ENCODE results near the gene EIF3I. TPM values are rescaled to one million over a fixed set of nuclear protein-coding genes. Genes with fewer than 3 reads are reported as not detected.

EIF3I gene
- total and polyA plus RNA-seq, 5 donors from 2014 or later, result 123 to 216 (median 192) TPM

GRCh38 chr1:32192220-32192948, 29.8 kb upstream of the EIF3I start:
- Histone ChIP-seq H3K4me3 (ENCODE audit: low read depth, low read length) (no peak overlapping the region), H3K27ac (ENCODE audit: insufficient read depth, low read length, poor library complexity, severe bottlenecking) (no peak overlapping the region), H3K27me3 (ENCODE audit: control insufficient read depth, insufficient read depth, low read length) (no peaks in the 10 kb centered on the region), H3K4me1 (ENCODE audit: control insufficient read depth, insufficient read depth, low read length, poor library complexity, severe bottlenecking) (peaks cover 17% of the 10 kb centered on the region), H3K36me3 (ENCODE audit: control insufficient read depth, insufficient read depth, low read length) (peaks cover 82% of the 10 kb centered on the region), H3K9me3 (ENCODE audit: control insufficient read depth in 2 of 2, low read length in 2 of 2) (no peaks in the 10 kb centered on the region)
- Mint-ChIP-seq H3K27ac (peak overlapping the region in 1 of 3 donors; percentile 60), H3K4me3 (no peak overlapping the region), H3K4me1 (peaks cover 6 to 38% (median 24%) of the 10 kb centered on the region in 4 donors), H3K27me3 (no peaks in the 10 kb centered on the region), H3K9me3 (no peaks in the 10 kb centered on the region), H3K36me3 (peaks cover 59% of the 10 kb centered on the region)
- ATAC-seq (ENCODE audit: low read depth in 2 of 2) (no peak), DNase-seq (no peak)

- Histone ChIP-seq H3K27ac (ENCODE audit: insufficient read depth, low read length, poor library complexity, severe bottlenecking) (no peak overlapping the region), H3K4me3 (ENCODE audit: low read depth, low read length) (no peak overlapping the region), H3K27me3 (ENCODE audit: control insufficient read depth, insufficient read depth, low read length) (no peaks in the 10 kb centered on the region), H3K4me1 (ENCODE audit: control insufficient read depth, insufficient read depth, low read length, poor library complexity, severe bottlenecking) (peaks cover 22% of the 10 kb centered on the region), H3K9me3 (ENCODE audit: control insufficient read depth in 2 of 2, low read length in 2 of 2) (no peaks in the 10 kb centered on the region), H3K36me3 (ENCODE audit: control insufficient read depth, insufficient read depth, low read length) (peaks cover 58% of the 10 kb centered on the region)
- ATAC-seq (ENCODE audit: low read depth in 2 of 2) (no peak), DNase-seq (no peak)
- H3K9me3 Mint-ChIP-seq, result no peaks in the 10 kb centered on the region
- H3K4me1 Mint-ChIP-seq, result peaks cover 6 to 48% (median 31%) of the 10 kb centered on the region in 4 donors
- H3K4me3 Mint-ChIP-seq, result no peak overlapping the region
- peak overlapping the region in 1 of 3 donors; percentile 82 for H3K27ac Mint-ChIP-seq
- H3K27me3 Mint-ChIP-seq, result no peaks in the 10 kb centered on the region
- H3K36me3 Mint-ChIP-seq, result peaks cover 39% of the 10 kb centered on the region
Measured at GRCh38 chr1:32194984-32195383, 27.2 kb upstream of the EIF3I start.

- Mint-ChIP-seq H3K27ac (peak overlapping the region in 2 of 3 donors; percentile 74 to 82), H3K4me1 (peaks cover 6 to 54% (median 35%) of the 10 kb centered on the region in 4 donors), H3K9me3 (no peaks in the 10 kb centered on the region), H3K27me3 (no peaks in the 10 kb centered on the region), H3K36me3 (peaks cover 36% of the 10 kb centered on the region), H3K4me3 (peak overlapping the region in 2 of 4 donors; percentile 52 to 77)
- H3K36me3 ChIP-seq (ENCODE audit: control insufficient read depth, insufficient read depth, low read length), result peaks cover 53% of the 10 kb centered on the region
- DNase-seq (no peak), ATAC-seq (ENCODE audit: low read depth in 2 of 2) (no peak)
- no peak overlapping the region for H3K27ac ChIP-seq (ENCODE audit: insufficient read depth, low read length, poor library complexity, severe bottlenecking)
- no peaks in the 10 kb centered on the region for H3K9me3 ChIP-seq (ENCODE audit: control insufficient read depth in 2 of 2, low read length in 2 of 2)
- no peaks in the 10 kb centered on the region for H3K27me3 ChIP-seq (ENCODE audit: control insufficient read depth, insufficient read depth, low read length)
- H3K4me3 ChIP-seq (ENCODE audit: low read depth, low read length), result no peak overlapping the region
- peaks cover 27% of the 10 kb centered on the region for H3K4me1 ChIP-seq (ENCODE audit: control insufficient read depth, insufficient read depth, low read length, poor library complexity, severe bottlenecking)
Measured at GRCh38 chr1:32195531-32195930, 26.7 kb upstream of the EIF3I start.

- H3K9me3 ChIP-seq (ENCODE audit: control insufficient read depth in 2 of 2, low read length in 2 of 2), result no peaks in the 10 kb centered on the region
- no peak for ATAC-seq (ENCODE audit: low read depth in 2 of 2)
- H3K4me3 ChIP-seq (ENCODE audit: low read depth, low read length), result peak overlapping the region; percentile 41
- no peaks in the 10 kb centered on the region for H3K9me3 Mint-ChIP-seq
- peaks cover 6 to 54% (median 35%) of the 10 kb centered on the region in 4 donors for H3K4me1 Mint-ChIP-seq
- H3K4me1 ChIP-seq (ENCODE audit: control insufficient read depth, insufficient read depth, low read length, poor library complexity, severe bottlenecking), result peaks cover 34% of the 10 kb centered on the region
- H3K36me3 ChIP-seq (ENCODE audit: control insufficient read depth, insufficient read depth, low read length), result peaks cover 47% of the 10 kb centered on the region
- H3K27ac ChIP-seq (ENCODE audit: insufficient read depth, low read length, poor library complexity, severe bottlenecking), result peak overlapping the region; percentile 5
- peak in 2 of 3 donors; percentile 11 to 54 for DNase-seq
- H3K27me3 ChIP-seq (ENCODE audit: control insufficient read depth, insufficient read depth, low read length), result no peaks in the 10 kb centered on the region
- peak overlapping the region; percentile 20 to 83 (median 82) for H3K27ac Mint-ChIP-seq
- no peaks in the 10 kb centered on the region for H3K27me3 Mint-ChIP-seq
- H3K36me3 Mint-ChIP-seq, result peaks cover 33% of the 10 kb centered on the region
- H3K4me3 Mint-ChIP-seq, result peak overlapping the region; percentile 30 to 83 (median 75)
Measured at GRCh38 chr1:32195972-32196823, 26.0 kb upstream of the EIF3I start.

DNA sequence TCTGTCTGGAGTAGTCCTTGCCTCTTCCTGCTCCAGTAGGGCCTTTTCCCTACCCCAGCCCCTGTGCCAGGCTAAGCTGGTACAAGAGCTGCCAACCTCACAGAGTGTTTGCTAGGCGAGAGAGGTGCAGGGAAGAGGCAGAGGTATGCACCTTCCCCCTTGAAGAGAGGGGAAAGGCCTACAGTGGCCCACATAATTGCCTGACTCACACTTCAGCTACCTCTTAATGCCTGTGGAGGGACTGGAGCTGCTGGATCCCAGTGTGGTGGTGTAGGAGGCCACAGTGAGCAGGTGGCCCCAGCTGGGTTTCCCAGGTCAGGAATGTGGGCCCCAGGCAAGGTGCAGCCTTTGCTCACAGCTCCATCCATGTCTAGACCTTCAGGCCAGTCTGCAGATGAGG, 25.1 kb upstream of the EIF3I start:
- H3K36me3 Mint-ChIP-seq, result peaks cover 25% of the 10 kb centered on the region

GRCh38 chr1:32197837-32198236, 24.4 kb upstream of the EIF3I start:
- peaks cover 30% of the 10 kb centered on the region for H3K36me3 ChIP-seq (ENCODE audit: control insufficient read depth, insufficient read depth, low read length)
- H3K4me1 Mint-ChIP-seq, result peaks cover 6 to 66% (median 45%) of the 10 kb centered on the region in 4 donors
- H3K4me1 ChIP-seq (ENCODE audit: control insufficient read depth, insufficient read depth, low read length, poor library complexity, severe bottlenecking), result peaks cover 48% of the 10 kb centered on the region
- H3K27ac Mint-ChIP-seq, result peak overlapping the region; percentile 62 to 89 (median 82)
- no peaks in the 10 kb centered on the region for H3K27me3 ChIP-seq (ENCODE audit: control insufficient read depth, insufficient read depth, low read length)
- no peaks in the 10 kb centered on the region for H3K9me3 ChIP-seq (ENCODE audit: control insufficient read depth in 2 of 2, low read length in 2 of 2)
- H3K4me3 ChIP-seq (ENCODE audit: low read depth, low read length), result no peak overlapping the region
- H3K36me3 Mint-ChIP-seq, result peaks cover 20% of the 10 kb centered on the region
- H3K4me3 Mint-ChIP-seq, result peak overlapping the region in 1 of 4 donors; percentile 52
- ATAC-seq (ENCODE audit: low read depth in 2 of 2), result no peak
- no peak for DNase-seq
- H3K27me3 Mint-ChIP-seq, result no peaks in the 10 kb centered on the region
- peak overlapping the region; percentile 29 for H3K27ac ChIP-seq (ENCODE audit: insufficient read depth, low read length, poor library complexity, severe bottlenecking)
- no peaks in the 10 kb centered on the region for H3K9me3 Mint-ChIP-seq

More for the DNA sequence above, 25.1 kb upstream of the EIF3I start:
- Mint-ChIP-seq H3K4me1 (peaks cover 6 to 60% (median 39%) of the 10 kb centered on the region in 4 donors), H3K4me3 (peak overlapping the region in 3 of 4 donors; percentile 5 to 77 (median 62)), H3K27me3 (no peaks in the 10 kb centered on the region), H3K9me3 (no peaks in the 10 kb centered on the region), H3K27ac (peak overlapping the region; percentile 82 to 89 (median 83))
- H3K27ac ChIP-seq (ENCODE audit: insufficient read depth, low read length, poor library complexity, severe bottlenecking), result no peak overlapping the region
- H3K36me3 ChIP-seq (ENCODE audit: control insufficient read depth, insufficient read depth, low read length), result peaks cover 38% of the 10 kb centered on the region
- no peaks in the 10 kb centered on the region for H3K27me3 ChIP-seq (ENCODE audit: control insufficient read depth, insufficient read depth, low read length)
- no peaks in the 10 kb centered on the region for H3K9me3 ChIP-seq (ENCODE audit: control insufficient read depth in 2 of 2, low read length in 2 of 2)
- ATAC-seq (ENCODE audit: low read depth in 2 of 2) (no peak), DNase-seq (no peak)
- peaks cover 43% of the 10 kb centered on the region for H3K4me1 ChIP-seq (ENCODE audit: control insufficient read depth, insufficient read depth, low read length, poor library complexity, severe bottlenecking)
- no peak overlapping the region for H3K4me3 ChIP-seq (ENCODE audit: low read depth, low read length)

GRCh38 chr1:32198237-32199042, 23.8 kb upstream of the EIF3I start:
- no peak overlapping the region for H3K4me3 ChIP-seq (ENCODE audit: low read depth, low read length)
- H3K9me3 ChIP-seq (ENCODE audit: control insufficient read depth in 2 of 2, low read length in 2 of 2), result no peaks in the 10 kb centered on the region
- H3K4me1 ChIP-seq (ENCODE audit: control insufficient read depth, insufficient read depth, low read length, poor library complexity, severe bottlenecking), result peaks cover 48% of the 10 kb centered on the region
- peaks cover 24% of the 10 kb centered on the region for H3K36me3 ChIP-seq (ENCODE audit: control insufficient read depth, insufficient read depth, low read length)
- ATAC-seq (ENCODE audit: low read depth in 2 of 2) (no peak), DNase-seq (no peak)
- Mint-ChIP-seq H3K9me3 (no peaks in the 10 kb centered on the region), H3K4me1 (peaks cover 6 to 68% (median 46%) of the 10 kb centered on the region in 4 donors), H3K4me3 (peak overlapping the region in 3 of 4 donors; percentile 51 to 94 (median 74)), H3K36me3 (peaks cover 14% of the 10 kb centered on the region), H3K27me3 (no peaks in the 10 kb centered on the region), H3K27ac (peak overlapping the region in 2 of 3 donors; percentile 62 to 68)
- H3K27ac ChIP-seq (ENCODE audit: insufficient read depth, low read length, poor library complexity, severe bottlenecking), result peak overlapping the region; percentile 94
- H3K27me3 ChIP-seq (ENCODE audit: control insufficient read depth, insufficient read depth, low read length), result no peaks in the 10 kb centered on the region
